ENCODE results near the gene CCDC14. TPM values are rescaled to one million over a fixed set of nuclear protein-coding genes. Genes with fewer than 3 reads are reported as not detected.

CCDC14 gene
- total RNA-seq, 1 donor from 2014 or later = 30.1 TPM

- POLR2A ChIA-PET = no interaction called here
- DNase-seq = no peak
- no peak for ATAC-seq (ENCODE audit: low read depth)
- intact Hi-C loops (cut with micrococcal nuclease) = no loop called here
- Mint-ChIP-seq H3K9me3 (no peaks in the 10 kb centered on the region), H3K27me3 (no peaks in the 10 kb centered on the region), H3K4me1 (no peaks in the 10 kb centered on the region), H3K36me3 (ENCODE audit: low read depth) (peaks cover 37% of the 10 kb centered on the region), H3K4me3 (no peak overlapping the region), H3K27ac (no peak overlapping the region)
- CTCF ChIA-PET = interaction anchor here (0.6 kb wide), 1 partner anchor 1573 kb away, joined by 4 read pairs; no protein-coding TSS in a partner anchor
- no peak for TF ChIP-seq CTCF (IDR thresholded peaks at IDR 0.05)
These were observed 24.6 kb downstream of the CCDC14 start for GRCh38 chr3:123936400-123936799.

GRCh38 chr3:123935830-123936229 lies 25.2 kb downstream of the CCDC14 start:
- Mint-ChIP-seq H3K27ac (no peak overlapping the region), H3K27me3 (no peaks in the 10 kb centered on the region), H3K4me1 (no peaks in the 10 kb centered on the region), H3K36me3 (ENCODE audit: low read depth) (peaks cover 41% of the 10 kb centered on the region), H3K9me3 (no peaks in the 10 kb centered on the region), H3K4me3 (no peak overlapping the region)
- CTCF ChIA-PET = interaction anchor here (0.6 kb wide), 1 partner anchor 1573 kb away, joined by 4 read pairs; no protein-coding TSS in a partner anchor
- POLR2A ChIA-PET = no interaction called here
- no peak for ATAC-seq (ENCODE audit: low read depth)
- TF ChIP-seq CTCF (IDR thresholded peaks at IDR 0.05) = no peak
- intact Hi-C loops (cut with micrococcal nuclease) = no loop called here
- DNase-seq = no peak

- no peaks in the 10 kb centered on the region for H3K9me3 Mint-ChIP-seq
- ChIA-PET CTCF (no interaction called here), POLR2A (no interaction called here)
- H3K27me3 Mint-ChIP-seq = no peaks in the 10 kb centered on the region
- ATAC-seq (ENCODE audit: low read depth) = no peak
- TF ChIP-seq CTCF (IDR thresholded peaks at IDR 0.05) = no peak
- H3K36me3 Mint-ChIP-seq (ENCODE audit: low read depth) = peaks cover 40% of the 10 kb centered on the region
- H3K27ac Mint-ChIP-seq = no peak overlapping the region
- H3K4me1 Mint-ChIP-seq = no peaks in the 10 kb centered on the region
- DNase-seq = no peak
- H3K4me3 Mint-ChIP-seq = no peak overlapping the region
- intact Hi-C loops (cut with micrococcal nuclease) = no loop called here
These were observed 26.8 kb downstream of the CCDC14 start for GRCh38 chr3:123934250-123934649.

- ChIA-PET CTCF (no interaction called here), POLR2A (no interaction called here)
- H3K36me3 Mint-ChIP-seq (ENCODE audit: low read depth) = peaks cover 34% of the 10 kb centered on the region
- H3K27ac Mint-ChIP-seq = no peak overlapping the region
- ATAC-seq (ENCODE audit: low read depth) (no peak), DNase-seq (no peak)
- H3K9me3 Mint-ChIP-seq = no peaks in the 10 kb centered on the region
- H3K27me3 Mint-ChIP-seq = no peaks in the 10 kb centered on the region
- intact Hi-C loops (cut with micrococcal nuclease) = no loop called here
- TF ChIP-seq CTCF (IDR thresholded peaks at IDR 0.05) = no peak
- H3K4me1 Mint-ChIP-seq = no peaks in the 10 kb centered on the region
- H3K4me3 Mint-ChIP-seq = no peak overlapping the region
These were observed 30.6 kb downstream of the CCDC14 start for GRCh38 chr3:123930445-123930844.

- Mint-ChIP-seq H3K4me3 (no peak overlapping the region), H3K36me3 (ENCODE audit: low read depth) (peaks cover 42% of the 10 kb centered on the region), H3K9me3 (peaks cover 3% of the 10 kb centered on the region), H3K27ac (no peak overlapping the region), H3K4me1 (no peaks in the 10 kb centered on the region), H3K27me3 (no peaks in the 10 kb centered on the region)
- ChIA-PET CTCF (no interaction called here), POLR2A (no interaction called here)
- ATAC-seq (ENCODE audit: low read depth) (no peak), DNase-seq (no peak)
- intact Hi-C loops (cut with micrococcal nuclease) = no loop called here
- TF ChIP-seq CTCF (IDR thresholded peaks at IDR 0.05) = no peak
These were observed 31.7 kb downstream of the CCDC14 start for GRCh38 chr3:123929325-123929724.
